BLaER1 (cell line): Measurements from ENCODE around the gene CHMP6.

ENCODE experiments used
- H3K27ac ChIP-seq: shearing (Covaris generic); formaldehyde crosslinking; 2 replicates; pipeline ENCODE4 v1.8.1; 2022
- H3K27me3 ChIP-seq: shearing (Covaris generic); formaldehyde crosslinking; 2 replicates; pipeline ENCODE4 v1.8.1; 2022
- H3K36me3 ChIP-seq: shearing (Covaris generic); formaldehyde crosslinking; 2 replicates; pipeline ENCODE4 v1.8.1; 2022
- H3K4me1 ChIP-seq: shearing (Covaris generic); formaldehyde crosslinking; 2 replicates; pipeline ENCODE4 v1.8.1; 2022
- H3K4me2 ChIP-seq: shearing (Covaris generic); formaldehyde crosslinking; 2 replicates; pipeline ENCODE4 v1.8.1; 2022
- H3K4me3 ChIP-seq: shearing (Covaris generic); formaldehyde crosslinking; 2 replicates; pipeline ENCODE4 v1.8.1; 2022
- H3K9ac ChIP-seq: shearing (Covaris generic); formaldehyde crosslinking; 2 replicates; pipeline ENCODE4 v1.8.1; 2022
- H3K9me3 ChIP-seq: shearing (Covaris generic); formaldehyde crosslinking; 2 replicates; pipeline ENCODE4 v1.8.1; 2022
- H4K20me1 ChIP-seq: shearing (Covaris generic); formaldehyde crosslinking; 2 replicates; pipeline ENCODE4 v1.8.1; 2022
- Cebpa-rat ChIP-seq: shearing (Covaris generic); IDR thresholded peaks from 2 replicates; pipeline ENCODE4 v1.8.1; 2022

The CHMP6 gene

DNA sequence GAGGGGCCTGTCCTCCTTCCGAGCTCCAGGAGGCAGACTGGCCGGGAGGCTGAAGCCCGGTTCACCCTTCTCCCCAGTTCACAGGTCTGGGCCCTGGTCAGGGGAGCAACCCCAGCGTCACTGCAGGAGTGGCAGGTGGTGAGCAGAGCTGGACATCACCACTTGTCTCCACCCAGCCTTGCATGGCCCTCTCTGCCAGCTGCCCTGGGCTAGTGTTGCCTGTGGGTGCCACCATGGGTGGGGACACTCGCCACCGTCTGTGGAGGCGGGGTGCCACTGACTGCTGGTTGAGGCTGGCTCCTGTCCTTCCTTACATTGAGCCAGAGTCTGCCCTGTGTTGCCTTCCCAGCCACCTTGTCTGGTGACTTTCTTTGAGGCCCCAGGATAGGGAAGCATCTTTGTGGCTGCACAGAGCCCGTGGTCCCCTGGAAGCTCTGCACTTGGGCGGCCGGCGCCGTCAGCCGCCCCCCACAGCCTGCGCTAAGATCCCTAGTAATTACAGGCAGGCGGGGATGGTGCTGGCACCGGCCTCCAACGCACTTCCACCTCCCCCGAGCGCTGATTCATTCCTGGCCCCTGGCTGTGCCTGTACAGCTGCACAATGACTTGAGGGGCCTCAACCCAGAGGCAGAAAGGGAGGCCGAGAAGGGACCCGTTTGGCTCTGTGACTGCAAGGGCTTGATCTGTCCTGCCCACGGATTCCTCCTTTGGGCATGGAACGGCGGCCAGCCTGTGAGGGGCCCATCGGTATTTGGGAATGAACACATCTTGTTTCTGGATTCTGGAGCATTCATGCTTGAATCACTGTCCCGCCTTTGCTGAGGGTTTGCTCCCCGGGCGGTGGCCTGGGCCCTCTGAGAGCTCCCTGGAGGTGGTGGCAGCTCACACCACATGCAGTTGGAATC is 48.5 kb downstream of the CHMP6 start:
- Histone ChIP-seq H3K4me3 (no peak overlapping the region), H4K20me1 (peaks cover 81% of the 10 kb centered on the region), H3K4me2 (no peak overlapping the region), H3K27ac (no peak overlapping the region), H3K36me3 (no peaks in the 10 kb centered on the region), H3K9me3 (no peaks in the 10 kb centered on the region), H3K9ac (no peak overlapping the region), H3K4me1 (peaks cover 15% of the 10 kb centered on the region), H3K27me3 (peaks cover 74% of the 10 kb centered on the region)
- no peak for TF ChIP-seq Cebpa-rat

DNA sequence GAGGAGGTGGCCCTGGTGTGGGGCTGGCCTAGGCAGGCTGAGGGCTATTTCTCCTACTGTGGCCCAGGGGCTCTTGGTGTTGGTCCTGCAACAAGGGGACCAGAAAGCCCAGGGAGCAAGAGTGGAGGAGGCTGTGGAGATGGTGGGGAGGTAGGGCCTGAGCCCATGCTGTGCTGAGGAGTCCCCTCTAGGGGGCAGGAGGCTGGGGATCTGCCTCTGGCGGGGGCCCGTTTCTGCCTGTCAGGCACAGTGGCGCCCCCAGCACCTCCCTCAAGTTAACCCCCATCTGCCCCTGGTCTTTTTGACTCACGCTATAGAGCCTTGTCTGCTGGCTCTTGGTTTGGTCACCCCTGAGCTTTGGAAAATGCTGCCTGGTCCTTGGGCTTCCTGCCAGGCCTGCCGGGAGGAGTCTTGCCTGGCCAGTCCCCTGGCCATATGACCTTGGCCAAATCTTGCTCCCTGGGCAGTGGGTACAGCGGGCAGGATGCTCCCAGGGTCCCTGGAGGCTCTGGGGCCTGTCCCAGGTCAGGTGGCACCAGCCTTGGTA is 49.2 kb downstream of the CHMP6 start:
- H3K9ac ChIP-seq = no peak overlapping the region
- H3K9me3 ChIP-seq = no peaks in the 10 kb centered on the region
- H3K4me2 ChIP-seq = no peak overlapping the region
- TF ChIP-seq Cebpa-rat = no peak
- peaks cover 73% of the 10 kb centered on the region for H3K27me3 ChIP-seq
- H3K36me3 ChIP-seq = no peaks in the 10 kb centered on the region
- H3K27ac ChIP-seq = no peak overlapping the region
- peaks cover 81% of the 10 kb centered on the region for H4K20me1 ChIP-seq
- H3K4me3 ChIP-seq = no peak overlapping the region
- H3K4me1 ChIP-seq = peaks cover 15% of the 10 kb centered on the region

DNA sequence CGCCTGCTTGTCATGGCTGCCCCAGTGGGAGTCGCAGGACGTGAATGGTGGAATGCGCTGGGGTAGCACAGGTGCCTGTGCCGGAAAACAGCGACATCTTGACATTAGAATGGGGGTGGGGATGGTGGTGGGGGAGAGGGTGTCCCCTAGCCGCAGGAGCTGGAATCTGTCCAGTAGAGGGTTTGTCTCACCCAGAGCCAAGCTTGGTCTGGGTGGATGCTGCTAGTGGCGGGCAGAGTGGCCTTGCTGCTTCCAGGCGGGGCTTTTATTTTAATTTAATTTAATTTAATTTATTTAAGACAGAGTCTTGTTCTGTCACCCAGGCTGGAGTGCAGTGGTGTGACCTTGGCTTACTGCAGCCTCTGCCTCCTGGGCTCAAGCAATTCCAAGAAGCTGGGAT is 51.0 kb downstream of the CHMP6 start:
- Histone ChIP-seq H3K4me3 (no peak overlapping the region), H3K4me1 (peaks cover 28% of the 10 kb centered on the region), H3K27me3 (peaks cover 72% of the 10 kb centered on the region), H3K27ac (no peak overlapping the region), H4K20me1 (peaks cover 72% of the 10 kb centered on the region), H3K9ac (no peak overlapping the region), H3K9me3 (no peaks in the 10 kb centered on the region), H3K4me2 (no peak overlapping the region), H3K36me3 (no peaks in the 10 kb centered on the region)
- TF ChIP-seq Cebpa-rat = no peak

DNA sequence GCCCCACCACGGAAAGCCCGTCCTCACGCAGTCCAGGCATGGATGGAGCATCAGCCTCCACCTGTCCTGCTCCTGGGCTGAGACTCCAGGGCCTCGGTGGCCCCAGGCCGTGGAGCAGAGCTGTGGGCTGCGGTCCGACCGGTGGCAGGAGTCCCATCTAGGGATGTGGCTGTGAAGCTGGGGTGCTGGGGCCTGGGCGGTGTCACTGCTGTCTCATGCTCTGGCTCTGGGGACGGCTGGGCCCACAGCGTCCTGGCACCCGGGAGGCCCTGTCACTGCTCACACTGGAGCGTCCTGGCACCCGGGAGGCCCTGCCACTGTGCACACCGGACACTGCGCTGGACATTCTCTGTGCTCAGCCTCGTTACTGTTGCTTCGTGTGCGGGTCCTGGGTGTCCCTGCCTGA is 51.7 kb downstream of the CHMP6 start:
- no peak for TF ChIP-seq Cebpa-rat
- peaks cover 35% of the 10 kb centered on the region for H3K4me1 ChIP-seq
- no peak overlapping the region for H3K9ac ChIP-seq
- no peak overlapping the region for H3K27ac ChIP-seq
- H3K9me3 ChIP-seq = no peaks in the 10 kb centered on the region
- H3K4me2 ChIP-seq = no peak overlapping the region
- peaks cover 67% of the 10 kb centered on the region for H4K20me1 ChIP-seq
- peaks cover 72% of the 10 kb centered on the region for H3K27me3 ChIP-seq
- no peak overlapping the region for H3K4me3 ChIP-seq
- no peaks in the 10 kb centered on the region for H3K36me3 ChIP-seq

DNA sequence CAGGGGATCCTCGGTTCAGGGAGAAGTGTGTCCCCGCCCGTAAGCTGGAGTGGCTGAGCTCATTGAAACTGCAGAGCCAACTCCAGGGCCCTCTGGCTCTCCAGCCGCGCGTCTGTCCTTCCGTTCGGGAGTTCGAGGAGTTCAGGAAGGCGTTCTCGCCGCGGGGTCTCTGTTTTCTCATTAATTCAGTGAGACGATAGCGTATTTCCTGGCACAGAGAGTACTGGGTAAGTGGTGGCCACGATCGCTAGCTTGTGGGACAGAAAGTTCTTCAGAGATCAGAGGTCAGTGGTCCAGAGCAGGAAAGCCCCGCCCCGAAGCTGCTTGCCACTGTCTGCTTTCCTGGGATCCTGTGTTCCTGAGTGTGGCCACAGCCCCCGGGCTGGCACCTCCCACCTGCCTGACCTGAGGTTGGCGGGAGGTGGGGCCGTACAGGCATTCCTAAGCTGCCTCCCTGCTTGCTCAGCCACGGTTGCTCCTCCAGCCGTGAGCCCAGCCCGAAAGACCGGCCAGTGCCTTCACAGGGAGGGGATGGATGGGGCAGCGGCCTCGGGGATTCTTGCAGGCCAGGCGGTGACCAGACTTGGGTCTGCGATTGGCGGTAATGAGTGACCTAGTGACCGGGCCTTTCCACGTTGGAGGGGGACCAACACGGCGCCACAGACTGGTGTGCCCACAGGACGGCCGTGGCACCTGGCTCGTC is 52.2 kb downstream of the CHMP6 start:
- no peaks in the 10 kb centered on the region for H3K9me3 ChIP-seq
- H3K27ac ChIP-seq = no peak overlapping the region
- H3K36me3 ChIP-seq = no peaks in the 10 kb centered on the region
- peaks cover 67% of the 10 kb centered on the region for H4K20me1 ChIP-seq
- H3K4me1 ChIP-seq = peaks cover 40% of the 10 kb centered on the region
- H3K27me3 ChIP-seq = peaks cover 72% of the 10 kb centered on the region
- no peak for TF ChIP-seq Cebpa-rat
- no peak overlapping the region for H3K4me3 ChIP-seq
- no peak overlapping the region for H3K4me2 ChIP-seq
- no peak overlapping the region for H3K9ac ChIP-seq

DNA sequence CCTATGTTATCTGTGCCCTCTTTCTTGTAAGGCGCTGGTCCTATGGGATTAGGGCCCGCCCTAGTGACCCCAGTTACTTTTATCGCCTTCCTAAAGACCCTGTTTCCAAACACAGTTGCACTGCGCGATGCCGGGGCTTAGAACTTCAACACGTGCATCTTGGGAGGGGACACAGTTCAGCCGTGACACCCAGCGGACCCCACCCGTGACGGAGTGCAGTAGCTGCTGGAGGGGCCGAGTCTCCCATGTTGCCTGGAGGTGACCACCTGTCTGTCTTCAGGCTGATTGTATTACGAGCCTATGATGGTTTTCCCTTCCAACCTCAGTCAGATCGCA is 52.8 kb downstream of the CHMP6 start:
- H3K36me3 ChIP-seq = no peaks in the 10 kb centered on the region
- peaks cover 70% of the 10 kb centered on the region for H3K27me3 ChIP-seq
- H3K9ac ChIP-seq = no peak overlapping the region
- no peaks in the 10 kb centered on the region for H3K9me3 ChIP-seq
- H3K4me3 ChIP-seq = no peak overlapping the region
- H3K4me2 ChIP-seq = no peak overlapping the region
- TF ChIP-seq Cebpa-rat = no peak
- peaks cover 46% of the 10 kb centered on the region for H3K4me1 ChIP-seq
- peaks cover 67% of the 10 kb centered on the region for H4K20me1 ChIP-seq
- no peak overlapping the region for H3K27ac ChIP-seq

DNA sequence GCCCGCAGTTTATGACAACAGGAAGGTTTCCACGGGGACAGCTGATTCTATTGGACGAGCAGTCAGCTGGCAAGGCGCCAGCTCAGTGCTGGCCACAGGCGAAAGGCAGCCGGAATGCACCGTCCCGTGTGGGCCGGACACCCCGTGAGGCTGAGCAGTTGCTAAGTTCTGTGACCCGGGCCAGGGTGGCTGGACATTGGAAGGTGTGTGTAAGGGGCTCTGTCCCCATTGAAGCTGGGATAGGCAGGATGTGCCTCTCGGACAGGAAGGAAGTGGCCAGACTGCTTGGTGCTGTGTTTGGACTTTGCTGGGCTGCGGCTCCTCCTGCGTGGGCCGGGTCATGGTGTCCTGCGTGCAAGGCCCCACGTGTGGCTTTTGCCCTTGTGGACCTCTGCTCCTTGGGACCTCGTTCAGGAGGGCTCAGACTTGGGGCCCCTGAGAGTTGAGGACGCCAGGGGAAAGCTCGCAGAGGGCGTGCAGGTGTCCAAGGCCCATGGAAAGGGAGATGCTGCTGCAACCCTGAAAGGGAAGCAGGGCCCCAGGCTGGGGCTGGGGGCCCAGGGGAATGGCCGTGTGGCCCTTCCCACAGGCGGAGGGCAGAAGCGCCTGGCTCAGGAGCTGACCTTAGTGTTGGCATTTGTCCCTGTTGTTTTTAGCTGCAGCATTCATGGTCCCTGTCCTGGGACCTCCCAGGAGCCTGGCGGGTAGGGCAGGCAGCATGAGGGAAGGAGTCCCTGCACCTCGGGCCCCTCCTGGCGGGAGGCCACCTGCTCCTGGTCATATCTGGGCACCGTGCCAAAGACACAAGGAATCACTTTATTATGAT is 53.3 kb downstream of the CHMP6 start:
- H3K4me1 ChIP-seq = peaks cover 51% of the 10 kb centered on the region
- peaks cover 67% of the 10 kb centered on the region for H4K20me1 ChIP-seq
- H3K27me3 ChIP-seq = peaks cover 69% of the 10 kb centered on the region
- H3K4me2 ChIP-seq = peak overlapping the region; percentile 74
- H3K27ac ChIP-seq = no peak overlapping the region
- no peaks in the 10 kb centered on the region for H3K9me3 ChIP-seq
- H3K4me3 ChIP-seq = no peak overlapping the region
- no peaks in the 10 kb centered on the region for H3K36me3 ChIP-seq
- no peak for TF ChIP-seq Cebpa-rat
- H3K9ac ChIP-seq = no peak overlapping the region

DNA sequence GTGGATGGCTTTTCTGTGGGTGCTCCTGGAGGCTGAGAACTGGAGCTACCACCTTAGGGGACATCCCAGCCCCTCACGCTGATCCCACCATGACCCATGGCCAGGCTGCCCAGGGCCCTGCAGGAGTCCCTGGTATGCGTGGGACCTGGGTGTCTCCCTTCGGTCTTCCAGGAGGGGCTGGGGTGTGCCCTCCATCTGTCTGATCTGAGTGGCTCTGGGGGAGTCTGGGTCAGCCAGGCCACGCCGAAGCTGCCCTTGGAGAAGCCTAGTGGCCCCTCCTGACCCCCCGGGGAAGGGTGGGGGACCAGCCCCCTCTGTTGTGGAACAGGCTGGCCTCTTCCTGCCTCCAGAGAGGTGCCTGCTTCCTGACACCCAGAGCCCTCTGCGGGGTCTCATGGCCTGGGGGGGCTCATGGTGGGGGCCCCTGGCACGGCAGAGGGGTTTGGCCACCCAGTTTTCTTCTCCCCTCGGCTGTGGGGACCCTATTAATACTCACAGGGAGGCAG is 54.0 kb downstream of the CHMP6 start:
- Histone ChIP-seq H3K4me1 (peaks cover 58% of the 10 kb centered on the region), H3K36me3 (no peaks in the 10 kb centered on the region), H3K27ac (no peak overlapping the region), H4K20me1 (peaks cover 65% of the 10 kb centered on the region), H3K27me3 (peaks cover 69% of the 10 kb centered on the region), H3K4me2 (peak overlapping the region; percentile 74), H3K4me3 (no peak overlapping the region), H3K9ac (no peak overlapping the region), H3K9me3 (no peaks in the 10 kb centered on the region)
- TF ChIP-seq Cebpa-rat = no peak

DNA sequence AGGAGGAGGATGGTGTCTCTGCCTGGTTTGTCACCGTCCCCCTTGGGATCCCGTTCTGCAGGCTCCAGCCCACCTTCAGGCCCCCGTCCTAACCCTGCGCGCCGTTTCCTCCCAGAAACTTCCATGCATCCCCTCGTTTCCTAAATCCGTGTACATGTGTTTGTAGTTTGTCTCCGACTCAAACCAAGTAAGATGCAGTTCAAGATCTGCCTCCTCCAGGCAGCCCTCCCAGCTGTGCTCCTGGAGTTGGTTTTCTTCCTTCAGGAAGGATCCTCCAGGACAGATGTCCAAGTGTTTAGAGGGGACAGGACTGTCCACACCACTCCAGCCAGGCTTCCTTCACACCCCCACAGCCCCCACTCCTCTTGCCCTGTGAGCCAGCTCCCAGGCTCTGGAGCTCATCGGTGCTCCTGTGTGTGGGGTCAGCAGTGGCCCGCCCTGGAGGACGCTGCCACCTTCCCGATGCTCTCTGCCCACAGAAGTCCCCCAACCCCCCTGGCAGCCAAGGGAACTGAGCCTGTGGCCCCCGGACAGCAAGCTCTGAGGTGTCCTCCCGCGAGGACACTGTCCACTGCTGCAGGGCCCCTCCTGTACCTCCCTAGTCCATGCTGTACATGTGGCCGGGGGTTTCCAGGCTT is 54.6 kb downstream of the CHMP6 start:
- Histone ChIP-seq H3K4me3 (no peak overlapping the region), H3K27me3 (peaks cover 70% of the 10 kb centered on the region), H3K36me3 (no peaks in the 10 kb centered on the region), H3K4me2 (peak overlapping the region; percentile 74), H3K9me3 (no peaks in the 10 kb centered on the region), H4K20me1 (peaks cover 59% of the 10 kb centered on the region), H3K9ac (no peak overlapping the region), H3K4me1 (peaks cover 64% of the 10 kb centered on the region), H3K27ac (no peak overlapping the region)
- no peak for TF ChIP-seq Cebpa-rat
